Central memory CD8-positive, alpha-beta T cell (primary cell): ENCODE data around the gene NT5C2.
A peak's percentile ranks its signal among the peaks of the same experiment; 100 is the strongest.
"Not testable (repeated sequence)": the region's sequence is repeated elsewhere in the genome, so short reads cannot be mapped to it uniquely, and the experiment has no call there.

ENCODE experiments used
- ATAC-seq: fragments of 150-1000 bp; cut with Tn5 transposase; replicated peaks from 2 replicates; pipeline ENCODE4 v1.10.0; 2022; ENCODE audit warnings: mild to moderate bottlenecking, moderate FRiP score, moderate number of reproducible peaks; ENCODE audit not compliant: poor library complexity, severe bottlenecking; ENCODE audit errors: extremely low read depth
- DNase-seq, 2 donors: peaks; one replicate each; pipeline ENCODE4 v3.0.0; 2021; ENCODE audit warnings: low spot score in 2 of 2
- H3K27ac Mint-ChIP-seq: one replicate; pipeline ENCODE4 v1.8.0; 2022; ENCODE audit warnings: low read depth, mild to moderate bottlenecking, moderate library complexity, mixed read lengths
- H3K27me3 Mint-ChIP-seq: one replicate; pipeline ENCODE4 v1.8.0; 2022; ENCODE audit warnings: mixed read lengths
- H3K36me3 Mint-ChIP-seq: one replicate; pipeline ENCODE4 v1.8.0; 2022; ENCODE audit warnings: mild to moderate bottlenecking, moderate library complexity, mixed read lengths; ENCODE audit not compliant: insufficient read depth
- H3K4me1 Mint-ChIP-seq: one replicate; pipeline ENCODE4 v1.8.0; 2022; ENCODE audit warnings: mixed read lengths
- H3K4me3 Mint-ChIP-seq: one replicate; pipeline ENCODE4 v1.8.0; 2022; ENCODE audit warnings: mild to moderate bottlenecking, moderate library complexity, mixed read lengths
- H3K9me3 Mint-ChIP-seq: one replicate; pipeline ENCODE4 v1.8.0; 2022; ENCODE audit warnings: mixed read lengths

The NT5C2 gene

GRCh38 chr10:103067956-103068355 is 125.1 kb downstream of the NT5C2 start:
- Mint-ChIP-seq H3K27me3 (no peaks in the 10 kb centered on the region), H3K9me3 (no peaks in the 10 kb centered on the region), H3K4me3 (no peak overlapping the region), H3K4me1 (peaks cover 17% of the 10 kb centered on the region), H3K36me3 (peaks cover 2% of the 10 kb centered on the region), H3K27ac (no peak overlapping the region)
- ATAC-seq (no peak), DNase-seq (no peak)

- H3K4me3 Mint-ChIP-seq, result no peak overlapping the region
- no peak for DNase-seq
- peaks cover 2% of the 10 kb centered on the region for H3K36me3 Mint-ChIP-seq
- no peak for ATAC-seq
- no peak overlapping the region for H3K27ac Mint-ChIP-seq
- no peaks in the 10 kb centered on the region for H3K27me3 Mint-ChIP-seq
- H3K4me1 Mint-ChIP-seq, result peaks cover 17% of the 10 kb centered on the region
- H3K9me3 Mint-ChIP-seq, result no peaks in the 10 kb centered on the region
Measured at GRCh38 chr10:103067484-103067883, 125.6 kb downstream of the NT5C2 start.

- H3K4me3 Mint-ChIP-seq, DNase-seq, H3K9me3 Mint-ChIP-seq, H3K27me3 Mint-ChIP-seq, H3K36me3 Mint-ChIP-seq, ATAC-seq, H3K27ac Mint-ChIP-seq: not testable (repeated sequence)
- H3K4me1 Mint-ChIP-seq, result peaks cover 17% of the 10 kb centered on the region
Measured at GRCh38 chr10:103067099-103067477, 126.0 kb downstream of the NT5C2 start.

- H3K36me3 Mint-ChIP-seq, result peaks cover 2% of the 10 kb centered on the region
- no peaks in the 10 kb centered on the region for H3K9me3 Mint-ChIP-seq
- DNase-seq (no peak), ATAC-seq (no peak)
- peaks cover 17% of the 10 kb centered on the region for H3K4me1 Mint-ChIP-seq
- H3K27me3 Mint-ChIP-seq, result no peaks in the 10 kb centered on the region
- no peak overlapping the region for H3K4me3 Mint-ChIP-seq
- H3K27ac Mint-ChIP-seq, result no peak overlapping the region
Measured at GRCh38 chr10:103066141-103067098, 126.7 kb downstream of the NT5C2 start.

- peaks cover 7% of the 10 kb centered on the region for H3K4me1 Mint-ChIP-seq
- H3K9me3 Mint-ChIP-seq, result no peaks in the 10 kb centered on the region
- H3K4me3 Mint-ChIP-seq, result no peak overlapping the region
- no peak for ATAC-seq
- H3K36me3 Mint-ChIP-seq, result peaks cover 2% of the 10 kb centered on the region
- no peak for DNase-seq
- no peaks in the 10 kb centered on the region for H3K27me3 Mint-ChIP-seq
- no peak overlapping the region for H3K27ac Mint-ChIP-seq
Measured at GRCh38 chr10:103064956-103065355, 128.1 kb downstream of the NT5C2 start.

DNA sequence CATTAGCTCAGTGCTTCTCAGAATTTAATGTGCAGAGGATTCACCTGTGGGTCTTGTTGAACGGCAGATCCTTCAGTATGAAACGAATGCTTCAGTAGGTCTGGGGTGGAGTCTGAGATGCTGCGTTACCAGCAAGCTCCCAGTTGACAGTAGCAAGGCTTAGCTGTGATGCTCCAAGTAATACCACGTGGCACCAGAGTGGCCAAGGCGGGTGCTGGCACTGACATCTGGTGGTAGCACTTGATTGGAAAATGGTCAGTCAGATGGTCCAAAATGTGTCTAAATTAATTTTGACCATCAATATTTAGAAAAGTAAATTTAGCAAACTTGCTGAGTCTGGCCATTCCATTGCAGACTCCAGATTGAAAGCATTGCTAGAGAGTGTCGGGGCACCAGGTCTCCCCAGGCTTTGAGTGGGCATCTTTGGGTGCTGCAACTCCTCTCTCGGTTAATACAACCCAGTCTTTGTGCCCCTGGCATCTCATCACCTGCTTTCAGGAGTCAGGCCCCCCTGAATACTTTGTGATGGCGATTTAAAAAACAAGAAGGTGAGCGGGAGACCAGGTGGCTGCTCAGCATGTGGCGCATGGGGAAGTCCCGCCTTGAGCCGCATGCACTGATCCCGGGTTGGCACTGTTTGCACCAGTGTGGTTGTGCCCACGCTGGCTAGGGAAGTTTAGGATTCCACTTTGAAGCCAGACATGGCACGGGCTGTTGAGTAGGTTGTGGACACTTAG is 130.1 kb downstream of the NT5C2 start:
- Mint-ChIP-seq H3K9me3 (no peaks in the 10 kb centered on the region), H3K4me1 (no peaks in the 10 kb centered on the region), H3K4me3 (no peak overlapping the region), H3K36me3 (peaks cover 1% of the 10 kb centered on the region), H3K27me3 (no peaks in the 10 kb centered on the region), H3K27ac (no peak overlapping the region)
- DNase-seq (no peak), ATAC-seq (no peak)

DNA sequence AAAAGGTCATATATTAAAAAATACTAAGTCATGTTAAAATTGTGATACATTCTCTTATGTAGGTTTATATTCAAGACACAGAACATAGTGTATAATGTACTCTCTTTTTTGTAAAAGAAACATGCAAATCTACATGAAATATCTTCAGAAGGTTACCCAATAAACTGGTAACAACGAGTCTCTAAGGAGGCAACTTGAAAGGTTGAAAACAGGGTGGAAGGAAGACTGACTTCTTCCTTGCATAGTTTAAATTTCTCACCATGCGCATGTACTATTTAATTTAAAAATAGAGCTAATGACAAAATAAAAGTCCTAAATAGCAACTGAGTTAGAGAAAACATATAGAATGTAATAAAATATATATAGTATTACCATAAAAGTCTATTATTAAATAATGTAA is 132.5 kb downstream of the NT5C2 start:
- H3K4me1 Mint-ChIP-seq, result no peaks in the 10 kb centered on the region
- no peaks in the 10 kb centered on the region for H3K27me3 Mint-ChIP-seq
- no peak overlapping the region for H3K4me3 Mint-ChIP-seq
- no peaks in the 10 kb centered on the region for H3K9me3 Mint-ChIP-seq
- no peak overlapping the region for H3K27ac Mint-ChIP-seq
- peaks cover 2% of the 10 kb centered on the region for H3K36me3 Mint-ChIP-seq
- ATAC-seq (no peak), DNase-seq (no peak)

- no peak overlapping the region for H3K27ac Mint-ChIP-seq
- DNase-seq, result no peak
- H3K4me3 Mint-ChIP-seq, result no peak overlapping the region
- H3K4me1 Mint-ChIP-seq, result peaks cover 21% of the 10 kb centered on the region
- no peak for ATAC-seq
- no peaks in the 10 kb centered on the region for H3K27me3 Mint-ChIP-seq
- no peaks in the 10 kb centered on the region for H3K9me3 Mint-ChIP-seq
- H3K36me3 Mint-ChIP-seq, result peaks cover 8% of the 10 kb centered on the region
Measured at GRCh38 chr10:103058034-103058433, 135.0 kb downstream of the NT5C2 start.

GRCh38 chr10:103055105-103055504 is 138.0 kb downstream of the NT5C2 start:
- Mint-ChIP-seq H3K4me1 (peaks cover 21% of the 10 kb centered on the region), H3K27me3 (no peaks in the 10 kb centered on the region), H3K4me3 (no peak overlapping the region), H3K27ac (peak overlapping the region; percentile 91), H3K9me3 (no peaks in the 10 kb centered on the region), H3K36me3 (peaks cover 8% of the 10 kb centered on the region)
- no peak for DNase-seq
- no peak for ATAC-seq

DNA sequence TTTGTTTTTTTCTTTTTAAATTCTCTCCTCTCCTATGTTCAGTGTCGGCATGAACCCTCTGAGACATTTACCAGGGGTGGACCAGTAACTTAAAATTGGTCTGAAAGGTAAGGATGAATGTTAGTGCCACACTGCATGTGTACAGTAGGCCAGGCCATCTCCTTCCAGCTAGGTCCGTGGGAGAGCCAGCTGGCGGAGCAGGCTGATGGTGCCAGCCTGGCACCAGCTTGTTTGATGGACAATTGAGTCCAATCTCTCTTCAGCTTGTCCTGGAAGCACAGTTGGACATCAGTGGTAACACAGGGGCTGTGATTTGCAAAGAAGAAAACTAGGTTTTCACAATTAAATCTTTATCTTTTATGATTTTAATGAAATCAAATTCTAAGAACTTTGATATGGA is 138.5 kb downstream of the NT5C2 start:
- H3K4me3 Mint-ChIP-seq, result peak overlapping the region; percentile 83
- peak overlapping the region; percentile 91 for H3K27ac Mint-ChIP-seq
- peaks cover 21% of the 10 kb centered on the region for H3K4me1 Mint-ChIP-seq
- ATAC-seq, result no peak
- no peaks in the 10 kb centered on the region for H3K27me3 Mint-ChIP-seq
- no peak for DNase-seq
- peaks cover 8% of the 10 kb centered on the region for H3K36me3 Mint-ChIP-seq
- H3K9me3 Mint-ChIP-seq, result no peaks in the 10 kb centered on the region

- H3K4me3 Mint-ChIP-seq, result peak overlapping the region; percentile 83
- peaks cover 8% of the 10 kb centered on the region for H3K36me3 Mint-ChIP-seq
- H3K27me3 Mint-ChIP-seq, result no peaks in the 10 kb centered on the region
- peak overlapping the region; percentile 91 for H3K27ac Mint-ChIP-seq
- H3K9me3 Mint-ChIP-seq, result no peaks in the 10 kb centered on the region
- DNase-seq (peak in 1 of 2 donors; percentile 67), ATAC-seq (peak; percentile 95)
- H3K4me1 Mint-ChIP-seq, result peaks cover 21% of the 10 kb centered on the region
Measured at GRCh38 chr10:103053659-103054581, 139.2 kb downstream of the NT5C2 start.

DNA sequence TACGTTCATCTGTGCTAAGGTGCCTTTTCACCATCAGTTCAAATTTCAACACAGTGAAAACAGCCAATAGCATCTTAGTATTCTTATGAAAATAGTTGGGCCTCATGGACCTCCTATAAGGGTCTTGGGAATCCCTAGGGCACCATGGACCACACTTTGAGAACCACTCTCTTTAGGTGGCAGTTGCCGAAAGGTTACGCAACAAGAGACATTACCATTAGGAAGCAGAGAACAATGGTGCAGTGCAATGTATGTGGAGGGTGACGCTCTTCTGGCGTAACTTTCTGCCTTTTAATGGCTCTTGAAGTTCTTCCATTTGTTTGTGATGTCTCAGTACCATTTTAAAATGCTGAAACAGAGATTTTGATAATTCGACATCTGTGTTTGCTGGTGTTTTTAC is 143.8 kb downstream of the NT5C2 start:
- peaks cover 1% of the 10 kb centered on the region for H3K36me3 Mint-ChIP-seq
- no peaks in the 10 kb centered on the region for H3K9me3 Mint-ChIP-seq
- H3K27ac Mint-ChIP-seq, result no peak overlapping the region
- no peak for DNase-seq
- ATAC-seq, result no peak
- peaks cover 12% of the 10 kb centered on the region for H3K4me1 Mint-ChIP-seq
- H3K4me3 Mint-ChIP-seq, result no peak overlapping the region
- no peaks in the 10 kb centered on the region for H3K27me3 Mint-ChIP-seq
